ENCODE data around the gene SKIL.

Gene SKIL

GRCh38 chr3:170441412-170441811 lies 83.9 kb downstream of the SKIL start:
- DNase-seq, result no peak

GRCh38 chr3:170442947-170443346 lies 85.4 kb downstream of the SKIL start:
- no peak for DNase-seq

DNA sequence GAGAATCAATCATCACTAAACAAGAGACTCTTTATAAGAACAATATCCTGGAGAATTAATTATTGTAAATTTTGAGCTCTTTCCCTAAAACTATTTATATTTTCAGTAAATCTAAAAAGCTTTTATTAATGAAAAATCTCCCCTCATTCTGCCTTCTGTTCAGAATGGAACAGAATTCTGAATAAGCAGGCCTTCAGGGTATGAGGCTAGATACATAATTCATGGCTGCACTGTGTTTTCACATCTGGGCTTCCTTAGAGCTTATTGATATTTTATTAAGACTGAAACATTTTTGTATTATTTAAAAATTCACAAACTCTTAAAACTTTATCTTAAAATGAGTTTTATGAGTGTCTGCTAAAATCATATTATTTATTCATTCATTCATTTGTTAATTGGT lies 85.9 kb downstream of the SKIL start:
- DNase-seq, result no peak

Data from stimulated activated naive CD4-positive, alpha-beta T cell (primary cell).